KOPT-K1 (cell line): ENCODE results near the gene MUCL3.

ENCODE experiments used
- H3K27ac ChIP-seq: fragments of 200-600 bp; sonication (generic); 2 replicates; pipeline ENCODE4 v1.5.1; 2016; ENCODE audit warnings: antibody characterized with exemption, mild to moderate bottlenecking, low read depth, low read length; ENCODE audit not compliant: poor library complexity, severe bottlenecking
- H3K36me3 ChIP-seq: fragments of 200-600 bp; sonication (generic); 2 replicates; pipeline ENCODE4 v1.5.1; 2017; ENCODE audit warnings: antibody characterized with exemption, mild to moderate bottlenecking, low read length, moderate library complexity; ENCODE audit not compliant: insufficient read depth
- H3K9me3 ChIP-seq: fragments of 200-600 bp; sonication (generic); 2 replicates; pipeline ENCODE4 v1.5.1; 2017; ENCODE audit warnings: antibody characterized with exemption, low read length, mild to moderate bottlenecking; ENCODE audit not compliant: insufficient read depth, poor library complexity, severe bottlenecking

The MUCL3 gene, protein sequence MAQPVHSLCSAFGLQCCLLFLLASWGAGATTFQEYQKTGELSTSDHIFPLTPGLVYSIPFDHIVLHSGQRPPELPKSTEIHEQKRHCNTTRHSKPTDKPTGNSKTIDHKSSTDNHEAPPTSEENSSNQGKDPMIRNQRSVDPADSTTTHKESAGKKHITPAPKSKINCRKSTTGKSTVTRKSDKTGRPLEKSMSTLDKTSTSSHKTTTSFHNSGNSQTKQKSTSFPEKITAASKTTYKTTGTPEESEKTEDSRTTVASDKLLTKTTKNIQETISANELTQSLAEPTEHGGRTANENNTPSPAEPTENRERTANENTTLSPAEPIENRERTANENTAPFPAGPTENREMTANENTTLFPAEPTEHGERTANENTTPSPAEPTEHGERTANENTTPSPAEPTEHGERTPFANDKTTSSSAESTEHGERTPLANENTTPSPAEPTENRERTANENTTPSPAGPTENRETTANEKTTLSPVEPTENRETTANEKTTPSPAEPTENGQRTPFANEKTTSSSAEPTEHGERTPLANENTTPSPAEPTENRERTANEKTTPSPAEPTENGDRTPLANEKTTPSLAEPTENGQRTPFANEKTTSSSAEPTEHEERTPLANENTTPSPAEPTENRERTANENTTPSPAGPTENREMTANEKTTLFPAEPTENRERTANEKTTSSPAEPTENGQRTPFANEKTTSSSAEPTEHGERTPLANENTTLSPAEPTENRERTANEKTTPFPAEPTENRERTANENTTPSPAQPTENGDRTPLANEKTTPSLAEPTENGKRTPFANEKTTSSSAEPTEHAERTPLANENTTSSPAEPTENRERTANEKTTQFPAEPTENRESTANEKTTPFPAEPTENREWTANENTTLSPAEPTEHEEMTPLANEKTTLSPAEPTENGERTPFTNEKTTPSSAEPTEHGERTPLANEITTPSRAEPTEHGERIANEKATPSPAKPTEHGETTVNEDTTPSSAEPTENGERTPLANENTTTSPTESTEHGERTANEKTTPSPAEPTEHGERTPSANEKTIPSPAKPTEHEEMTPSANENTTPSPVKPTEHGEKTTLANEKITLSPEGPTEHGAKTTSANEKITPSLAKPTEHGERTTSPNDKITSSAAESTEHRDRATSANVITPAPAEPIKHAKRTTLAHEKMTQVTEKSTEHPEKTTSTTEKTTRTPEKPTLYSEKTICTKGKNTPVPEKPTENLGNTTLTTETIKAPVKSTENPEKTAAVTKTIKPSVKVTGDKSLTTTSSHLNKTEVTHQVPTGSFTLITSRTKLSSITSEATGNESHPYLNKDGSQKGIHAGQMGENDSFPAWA (N-terminal part only)

DNA sequence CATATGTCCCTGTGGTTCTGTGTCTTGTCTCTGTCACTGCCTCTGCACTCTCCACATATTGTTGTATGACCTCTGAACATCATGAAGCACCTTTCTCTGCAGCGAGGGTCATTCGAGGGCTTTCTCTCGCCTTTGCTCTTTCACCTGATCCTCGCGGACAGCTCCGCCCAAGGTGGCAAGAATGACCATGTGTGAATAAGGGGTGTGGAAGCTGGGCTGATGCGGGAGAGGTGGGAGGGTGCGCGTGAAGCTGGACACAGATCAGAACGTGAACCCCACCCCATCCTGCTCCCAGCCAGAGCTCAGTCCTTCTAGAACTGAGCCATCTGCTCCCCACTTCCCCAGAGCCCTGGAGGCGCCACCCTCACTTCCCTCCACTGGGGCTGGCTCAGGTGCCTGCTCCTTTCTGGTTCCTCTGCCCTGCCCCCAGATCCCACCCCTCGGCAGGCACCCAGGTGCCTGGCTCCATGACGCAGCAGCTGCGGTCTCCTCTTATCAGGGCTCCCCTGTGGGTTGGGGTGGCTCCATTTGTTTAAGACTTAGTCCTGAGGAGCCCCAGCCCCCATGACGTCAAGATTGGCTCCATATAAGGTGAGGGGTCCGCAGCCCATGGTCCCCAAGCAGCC, at the start of gene MUCL3:
TSS of gene MUCL3 (plus strand) at position 613 of the 626 bp plus-strand sequence. CDS start 27 bp downstream, outside the sequence.
- Histone ChIP-seq H3K9me3 (peaks cover 10% of the 10 kb centered on the region), H3K36me3 (no peaks in the 10 kb centered on the region), H3K27ac (no peak within 1 kb of the TSS)

DNA sequence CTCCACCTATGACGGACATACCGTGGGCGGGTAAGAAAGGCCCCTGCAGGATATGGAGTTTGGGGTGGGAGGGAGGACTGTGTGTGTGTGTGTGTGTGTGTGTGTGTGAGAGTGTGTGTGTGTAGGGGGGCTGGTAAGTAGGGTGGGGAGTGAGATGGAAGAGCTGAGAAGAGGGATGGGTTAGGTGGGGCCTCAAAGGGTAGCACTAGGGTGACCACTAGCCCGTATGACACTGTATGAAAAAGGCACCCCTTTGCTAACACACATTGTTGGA, 49.4 kb upstream of the MUCL3 start:
- no peaks in the 10 kb centered on the region for H3K9me3 ChIP-seq
- H3K36me3 ChIP-seq: no peaks in the 10 kb centered on the region

DNA sequence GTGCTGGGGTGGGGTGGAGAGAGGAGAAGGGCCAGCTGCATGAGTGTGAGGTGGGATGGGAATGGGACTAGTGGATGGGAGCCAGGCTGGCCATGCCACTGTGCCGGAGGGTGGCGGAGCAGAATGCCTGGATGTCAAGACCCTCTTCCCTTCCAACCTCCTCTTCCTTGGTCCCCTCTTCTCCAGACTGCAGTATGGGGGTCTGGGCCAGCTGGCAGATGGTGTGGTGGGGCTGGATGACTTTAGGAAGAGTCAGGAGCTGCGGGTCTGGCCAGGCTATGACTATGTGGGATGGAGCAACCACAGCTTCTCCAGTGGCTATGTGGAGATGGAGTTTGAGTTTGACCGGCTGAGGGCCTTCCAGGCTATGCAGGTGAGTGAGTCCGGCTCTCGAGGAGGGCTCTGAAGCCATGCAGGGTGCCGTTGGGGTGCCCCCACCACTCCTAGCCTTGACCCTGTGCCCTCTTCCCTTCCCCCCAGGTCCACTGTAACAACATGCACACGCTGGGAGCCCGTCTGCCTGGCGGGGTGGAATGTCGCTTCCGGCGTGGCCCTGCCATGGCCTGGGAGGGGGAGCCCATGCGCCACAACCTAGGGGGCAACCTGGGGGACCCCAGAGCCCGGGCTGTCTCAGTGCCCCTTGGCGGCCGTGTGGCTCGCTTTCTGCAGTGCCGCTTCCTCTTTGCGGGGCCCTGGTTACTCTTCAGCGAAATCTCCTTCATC, 48.8 kb upstream of the MUCL3 start:
- no peaks in the 10 kb centered on the region for H3K9me3 ChIP-seq
- H3K36me3 ChIP-seq: no peaks in the 10 kb centered on the region
- H3K27ac ChIP-seq: no peak overlapping the region

More for the DNA sequence above, 49.4 kb upstream of the MUCL3 start:
- no peak overlapping the region for H3K27ac ChIP-seq

DNA sequence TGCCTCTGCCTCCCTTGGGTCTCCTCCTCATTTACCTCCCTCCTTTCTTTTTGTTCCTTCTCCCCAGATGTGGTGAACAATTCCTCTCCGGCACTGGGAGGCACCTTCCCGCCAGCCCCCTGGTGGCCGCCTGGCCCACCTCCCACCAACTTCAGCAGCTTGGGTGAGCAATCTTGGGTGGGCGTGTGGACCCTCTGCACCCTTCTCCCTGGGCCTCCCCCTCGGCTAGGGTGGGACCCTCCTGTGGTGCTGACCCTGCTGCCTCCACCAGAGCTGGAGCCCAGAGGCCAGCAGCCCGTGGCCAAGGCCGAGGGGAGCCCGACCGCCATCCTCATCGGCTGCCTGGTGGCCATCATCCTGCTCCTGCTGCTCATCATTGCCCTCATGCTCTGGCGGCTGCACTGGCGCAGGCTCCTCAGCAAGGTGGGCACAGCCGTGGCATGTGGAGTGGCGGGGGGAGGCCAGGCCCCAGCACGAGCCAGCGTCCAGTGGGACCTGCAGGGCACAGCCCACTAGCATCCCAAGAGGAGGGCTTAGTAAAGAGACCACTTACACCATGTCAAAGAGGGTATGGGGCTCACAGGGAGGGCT, 47.7 kb upstream of the MUCL3 start:
- no peaks in the 10 kb centered on the region for H3K9me3 ChIP-seq
- no peak overlapping the region for H3K27ac ChIP-seq
- no peaks in the 10 kb centered on the region for H3K36me3 ChIP-seq

DNA sequence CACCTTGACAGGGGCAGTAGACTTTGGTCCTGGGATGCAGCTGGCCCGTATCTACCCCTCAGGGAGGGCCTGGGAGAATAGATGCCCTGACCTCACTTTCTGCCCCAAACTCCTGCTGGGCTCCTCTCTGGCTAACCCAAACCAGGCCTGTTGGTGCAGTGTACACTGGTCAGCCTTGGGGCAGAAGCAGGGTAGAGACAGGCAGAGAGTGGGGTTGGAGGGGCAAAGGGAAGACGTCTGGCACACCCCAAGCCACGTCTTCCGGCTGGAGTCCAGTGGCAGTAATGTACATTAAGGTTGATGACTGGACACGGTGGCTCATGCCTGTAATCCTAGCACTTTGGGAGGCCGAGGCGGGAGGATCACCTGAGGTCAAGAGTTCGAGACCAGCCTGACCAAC, 47.1 kb upstream of the MUCL3 start:
- no peaks in the 10 kb centered on the region for H3K9me3 ChIP-seq
- no peaks in the 10 kb centered on the region for H3K36me3 ChIP-seq
- H3K27ac ChIP-seq: no peak overlapping the region

DNA sequence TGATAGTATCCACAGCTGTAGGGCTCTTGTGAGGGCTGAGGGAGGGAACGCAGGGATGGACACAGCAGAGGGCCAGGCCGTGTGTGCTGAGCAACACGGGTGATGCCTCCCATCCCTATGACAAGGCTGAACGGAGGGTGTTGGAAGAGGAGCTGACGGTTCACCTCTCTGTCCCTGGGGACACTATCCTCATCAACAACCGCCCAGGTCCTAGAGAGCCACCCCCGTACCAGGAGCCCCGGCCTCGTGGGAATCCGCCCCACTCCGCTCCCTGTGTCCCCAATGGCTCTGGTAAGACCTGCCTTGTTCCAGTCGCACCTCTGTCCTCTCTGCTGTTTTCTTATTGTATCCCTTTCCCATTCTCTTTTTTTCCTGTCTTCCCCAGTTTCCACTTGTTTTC, 46.4 kb upstream of the MUCL3 start:
- H3K27ac ChIP-seq: no peak overlapping the region

DNA sequence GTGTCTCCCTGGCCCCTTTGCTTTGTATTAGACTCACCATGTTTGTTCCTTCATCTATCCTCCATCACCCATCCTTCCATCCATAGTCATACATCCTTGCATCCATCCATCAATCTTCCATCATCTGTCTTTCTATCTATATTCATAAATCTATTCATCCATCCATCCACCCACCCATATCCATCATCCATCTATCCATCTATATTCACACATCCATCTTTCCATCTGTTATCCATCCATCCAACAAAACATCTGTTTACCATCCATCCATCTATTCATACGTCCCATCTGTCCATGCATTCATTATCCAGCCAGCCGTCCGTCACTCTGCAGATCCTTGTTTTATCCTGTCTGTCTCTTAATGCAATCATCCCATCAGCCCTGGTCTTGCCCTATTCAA, 45.8 kb upstream of the MUCL3 start:
- H3K36me3 ChIP-seq: no peaks in the 10 kb centered on the region
- H3K9me3 ChIP-seq: no peaks in the 10 kb centered on the region
- H3K27ac ChIP-seq: no peak overlapping the region

More for the DNA sequence above, 46.4 kb upstream of the MUCL3 start:
- no peaks in the 10 kb centered on the region for H3K9me3 ChIP-seq
- H3K36me3 ChIP-seq: no peaks in the 10 kb centered on the region

DNA sequence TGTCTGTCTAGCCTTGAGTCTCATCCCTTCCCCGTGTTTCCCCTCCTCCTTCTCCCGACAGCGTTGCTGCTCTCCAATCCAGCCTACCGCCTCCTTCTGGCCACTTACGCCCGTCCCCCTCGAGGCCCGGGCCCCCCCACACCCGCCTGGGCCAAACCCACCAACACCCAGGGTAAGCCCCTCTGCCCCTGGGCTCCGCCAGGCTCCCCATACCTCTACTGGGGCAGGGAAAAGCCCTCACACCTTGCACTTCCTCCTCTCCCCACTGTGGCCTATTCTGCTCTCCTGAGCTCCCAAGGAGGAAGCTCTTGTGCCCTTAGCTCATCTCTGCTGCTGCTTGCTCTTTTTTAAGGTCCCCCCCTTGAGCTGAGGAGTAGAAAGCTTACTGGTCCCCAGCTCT, 45.4 kb upstream of the MUCL3 start:
- Histone ChIP-seq H3K9me3 (no peaks in the 10 kb centered on the region), H3K36me3 (no peaks in the 10 kb centered on the region), H3K27ac (no peak overlapping the region)

DNA sequence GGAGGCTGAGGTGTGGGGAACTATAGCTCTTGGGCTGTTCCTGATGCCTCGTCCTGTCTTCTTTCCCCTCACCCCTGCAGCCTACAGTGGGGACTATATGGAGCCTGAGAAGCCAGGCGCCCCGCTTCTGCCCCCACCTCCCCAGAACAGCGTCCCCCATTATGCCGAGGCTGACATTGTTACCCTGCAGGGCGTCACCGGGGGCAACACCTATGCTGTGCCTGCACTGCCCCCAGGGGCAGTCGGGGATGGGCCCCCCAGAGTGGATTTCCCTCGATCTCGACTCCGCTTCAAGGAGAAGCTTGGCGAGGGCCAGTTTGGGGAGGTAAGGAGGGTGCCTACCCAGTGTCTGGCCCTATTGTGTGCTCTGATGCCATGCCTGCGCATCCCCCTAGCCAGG, 44.2 kb upstream of the MUCL3 start:
- H3K9me3 ChIP-seq: no peaks in the 10 kb centered on the region
- no peaks in the 10 kb centered on the region for H3K36me3 ChIP-seq
- H3K27ac ChIP-seq: no peak overlapping the region

DNA sequence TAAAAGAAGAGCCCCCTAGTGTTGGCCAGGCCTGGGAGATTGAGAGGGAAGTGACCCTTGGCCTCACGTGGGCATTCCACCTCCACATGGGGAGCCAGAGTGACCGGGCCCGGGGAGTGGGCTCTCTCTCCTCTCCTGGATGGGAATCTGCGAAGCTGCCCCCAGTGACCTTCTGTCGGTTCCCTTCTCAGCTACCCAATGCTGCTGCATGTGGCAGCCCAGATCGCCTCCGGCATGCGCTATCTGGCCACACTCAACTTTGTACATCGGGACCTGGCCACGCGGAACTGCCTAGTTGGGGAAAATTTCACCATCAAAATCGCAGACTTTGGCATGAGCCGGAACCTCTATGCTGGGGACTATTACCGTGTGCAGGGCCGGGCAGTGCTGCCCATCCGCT, 42.9 kb upstream of the MUCL3 start:
- Histone ChIP-seq H3K27ac (no peak overlapping the region), H3K9me3 (no peaks in the 10 kb centered on the region), H3K36me3 (no peaks in the 10 kb centered on the region)

DNA sequence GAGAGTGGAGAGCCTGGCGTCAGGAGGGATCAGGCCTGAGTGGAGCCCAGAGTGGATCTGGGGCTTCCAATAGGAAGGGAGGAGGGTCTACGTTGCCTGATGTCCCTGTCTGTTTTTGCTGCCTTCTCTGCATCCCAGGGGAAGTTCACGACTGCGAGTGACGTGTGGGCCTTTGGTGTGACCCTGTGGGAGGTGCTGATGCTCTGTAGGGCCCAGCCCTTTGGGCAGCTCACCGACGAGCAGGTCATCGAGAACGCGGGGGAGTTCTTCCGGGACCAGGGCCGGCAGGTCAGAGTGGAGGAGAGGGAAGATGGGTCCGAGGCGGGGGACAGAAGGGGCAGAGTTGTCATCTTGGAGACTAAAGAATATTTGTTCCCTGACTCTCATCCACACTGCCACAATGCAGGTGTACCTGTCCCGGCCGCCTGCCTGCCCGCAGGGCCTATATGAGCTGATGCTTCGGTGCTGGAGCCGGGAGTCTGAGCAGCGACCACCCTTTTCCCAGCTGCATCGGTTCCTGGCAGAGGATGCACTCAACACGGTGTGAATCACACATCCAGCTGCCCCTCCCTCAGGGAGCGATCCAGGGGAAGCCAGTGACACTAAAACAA, 41.9 kb upstream of the MUCL3 start:
- Histone ChIP-seq H3K9me3 (no peaks in the 10 kb centered on the region), H3K27ac (no peak overlapping the region), H3K36me3 (no peaks in the 10 kb centered on the region)

DNA sequence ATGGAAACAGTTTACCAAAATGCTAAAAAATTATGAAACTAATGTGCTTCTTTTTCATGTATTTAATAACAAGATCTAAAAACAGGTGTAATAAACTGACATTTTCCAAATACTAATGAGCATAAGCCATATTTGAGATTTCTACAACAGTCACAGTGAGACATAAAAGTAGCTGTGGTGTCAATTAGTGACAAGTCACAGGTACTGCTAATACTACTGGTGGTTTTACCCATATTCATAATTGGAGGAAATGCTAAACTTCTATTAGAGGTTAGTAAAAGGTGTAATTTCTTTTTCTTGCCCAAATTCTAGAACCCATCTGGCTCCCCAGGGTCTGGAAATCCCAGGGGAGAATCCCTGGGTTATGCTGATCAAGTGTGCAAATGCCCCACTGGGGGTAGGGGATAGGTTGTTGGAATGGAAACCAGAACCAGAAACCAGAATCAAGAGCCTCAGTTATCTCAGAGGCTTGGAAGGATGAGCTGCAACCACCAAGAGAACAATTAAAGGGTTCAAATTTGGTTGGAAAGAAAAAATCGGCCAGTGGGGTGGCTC, 39.8 kb upstream of the MUCL3 start:
- H3K36me3 ChIP-seq: no peaks in the 10 kb centered on the region
- H3K9me3 ChIP-seq: no peaks in the 10 kb centered on the region
- no peak overlapping the region for H3K27ac ChIP-seq

DNA sequence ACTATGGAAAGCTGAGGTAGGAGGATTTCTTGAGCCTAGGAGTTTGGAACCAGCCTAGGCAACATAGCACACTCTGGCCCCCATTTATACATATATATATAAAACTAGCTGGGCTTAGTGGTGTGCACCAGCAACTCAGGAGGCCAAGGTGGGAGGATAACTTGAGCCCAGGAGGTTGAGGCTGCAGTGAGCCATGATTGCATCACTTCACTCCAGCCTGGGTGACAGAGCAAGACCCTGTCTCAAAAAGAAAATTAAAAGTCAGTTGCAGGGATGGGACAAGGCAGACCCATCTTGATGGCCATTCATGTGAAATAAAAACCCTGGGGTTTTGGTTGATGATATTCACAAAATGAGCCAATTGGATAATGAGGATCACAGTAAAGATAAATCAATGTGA, 39.3 kb upstream of the MUCL3 start:
- Histone ChIP-seq H3K36me3 (no peaks in the 10 kb centered on the region), H3K9me3 (no peaks in the 10 kb centered on the region), H3K27ac (no peak overlapping the region)
